ENCODE measurements around the gene FAAP100.

- TF ChIP-seq TARDBP (IDR thresholded peaks at IDR 0.05) (no peak), FOXM1 (IDR thresholded peaks at IDR 0.05; ENCODE audit: borderline replicate concordance) (no peak)
Observed at GRCh38 chr17:81535007-81535328, 17.2 kb downstream of the FAAP100 start.

All from HEK293T (cell line).